HepG2 (cell line): ENCODE data around the gene ATP1A2. TPM values are rescaled to one million over a fixed set of nuclear protein-coding genes. Genes with fewer than 3 reads are reported as not detected.

ENCODE experiments used
- CENPBD1 ChIP-seq: sonication (generic); formaldehyde crosslinking; IDR thresholded peaks from 2 replicates; pipeline ENCODE4 v1.8.0; 2022; ENCODE audit warnings: missing genetic modification reagents, low read depth, mild to moderate bottlenecking, borderline replicate concordance
- KIAA2018 ChIP-seq: sonication (generic); formaldehyde crosslinking; IDR thresholded peaks from 2 replicates; pipeline ENCODE4 v1.5.0; 2020; ENCODE audit warnings: mild to moderate bottlenecking, missing genetic modification reagents, borderline replicate concordance
- ZNF30 ChIP-seq: sonication (generic); formaldehyde crosslinking; IDR thresholded peaks from 2 replicates; pipeline ENCODE4 v1.5.0; 2020; ENCODE audit warnings: mild to moderate bottlenecking, missing genetic modification reagents
- ZSCAN20 ChIP-seq: sonication (generic); formaldehyde crosslinking; IDR thresholded peaks from 2 replicates; pipeline ENCODE4 v1.4.0; 2020; ENCODE audit warnings: missing genetic modification reagents, mild to moderate bottlenecking, borderline replicate concordance
- polyA plus RNA-seq, 8 experiments: library from polyadenylated mRNA; depleted of rRNA in 3 of 8; stranded (reverse) in 7 of 8; unstranded in 1 of 8; fragments of >200 nt; fragmentation: Illumina TruSeq in 4 of 8; extraction: Trizol in 4 of 8; gene quantifications; 2 replicates each; pipeline versions ENCODE4 v1.2.1 to v1.2.3, GENCODE V29; 2011 to 2016; ENCODE audit warnings: low read depth in 4 of 8, missing spikeins in 1 of 8, mixed read lengths in 1 of 8; ENCODE audit not compliant: insufficient read depth in 1 of 8
- total RNA-seq, 5 experiments: library from RNA; depleted of rRNA; stranded (reverse); fragments of >200 nt; fragmentation: Illumina TruSeq; extraction: Trizol; gene quantifications; 2 replicates each; pipeline ENCODE4 v1.2.3, GENCODE V29; 2016; ENCODE audit warnings: low read depth in 1 of 5

The ATP1A2 gene
- total and polyA plus RNA-seq, 2 of the 13 experiments (the other 11 are each of a cell fraction or from before 2014, with no cell fraction given): 0.16 TPM; not detected in 1

- TF ChIP-seq CENPBD1 (no peak), ZNF30 (CRISPR knock-in tag) (no peak), KIAA2018 (CRISPR knock-in tag) (no peak), ZSCAN20 (CRISPR knock-in tag) (no peak)
These were observed 18.6 kb downstream of the ATP1A2 start (continued) for GRCh38 chr1:160133990-160134770.
